GM19395 (cell line): ENCODE data around the gene KRTAP4-7.
"Not testable (repeated sequence)": the region's sequence is repeated elsewhere in the genome, so short reads cannot be mapped to it uniquely, and the experiment has no call there.

ENCODE experiments used
- ATAC-seq: cut with Tn5 transposase; IDR thresholded peaks from one replicate; pipeline ENCODE4 v1.9.1; 2021; ENCODE audit warnings: mild to moderate bottlenecking, moderate library complexity; ENCODE audit not compliant: unreplicated experiment

The KRTAP4-7 gene

DNA sequence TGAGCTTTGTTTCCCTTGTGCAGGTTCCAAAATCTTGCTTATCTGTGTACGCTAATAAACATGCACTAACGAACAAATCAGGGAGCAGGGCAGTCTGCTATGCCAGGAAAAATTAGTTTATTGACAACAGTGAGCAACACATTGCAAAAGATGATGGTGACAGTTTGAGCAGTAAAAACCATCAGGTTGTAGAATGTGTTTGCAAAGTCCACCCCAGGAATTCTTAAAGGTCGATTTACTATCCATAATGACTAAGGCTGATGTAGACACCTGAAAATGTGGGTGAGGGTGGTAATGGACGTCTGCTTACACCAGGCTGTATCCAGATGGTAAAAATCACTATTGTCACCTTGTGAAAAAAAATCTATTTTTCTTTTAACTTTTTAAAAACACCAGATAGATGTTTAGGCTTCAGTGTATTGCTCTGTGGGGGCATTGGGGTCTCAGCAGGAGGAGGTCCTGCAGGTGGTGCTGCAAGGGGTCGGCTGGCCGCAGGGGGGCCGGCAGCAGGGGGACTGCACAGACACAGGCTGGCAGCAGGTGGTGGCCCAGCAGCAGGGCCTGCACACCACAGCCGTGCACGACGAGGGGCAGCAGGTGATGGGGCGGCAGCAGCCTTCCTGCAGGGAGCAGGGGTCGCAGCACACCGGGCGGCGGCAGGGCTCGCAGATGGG is 18.8 kb upstream of the KRTAP4-7 start:
- not testable (repeated sequence) for ATAC-seq

DNA sequence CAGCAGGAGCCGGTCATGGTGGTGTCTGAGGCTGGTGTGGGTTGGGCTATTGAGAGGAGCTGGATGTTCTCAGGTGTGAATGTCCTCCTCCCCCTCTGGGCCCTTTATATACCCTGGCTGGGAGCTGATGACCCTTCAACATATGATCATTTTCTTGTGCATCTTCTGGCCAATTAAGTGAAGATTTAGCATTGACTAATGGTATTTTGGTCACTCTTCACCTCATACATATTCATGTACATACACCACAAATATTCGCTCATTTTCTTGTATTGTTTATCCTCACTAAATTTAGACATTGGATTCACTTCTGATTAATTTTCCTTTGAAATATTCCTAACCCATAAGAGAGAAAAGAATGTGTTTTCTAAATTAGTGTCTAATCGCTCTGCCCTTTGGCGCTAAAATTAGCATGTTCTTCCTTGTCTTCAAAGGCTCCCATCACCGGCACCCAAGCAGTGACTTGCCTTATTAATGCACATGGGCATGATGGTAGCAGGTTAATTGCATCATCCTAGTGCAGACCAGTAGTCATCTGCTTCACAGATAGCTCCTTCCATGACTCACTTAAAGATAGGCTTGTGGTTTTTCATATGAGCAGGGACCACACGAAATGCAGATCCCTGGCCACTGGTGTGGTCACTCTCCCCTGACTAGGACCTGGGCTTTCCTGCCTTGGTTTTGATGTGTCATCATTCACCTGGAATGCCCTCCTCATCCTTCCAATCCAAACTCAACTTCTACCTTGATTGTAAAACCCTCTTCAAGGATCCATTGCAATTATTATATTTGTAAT is 17.9 kb upstream of the KRTAP4-7 start, which contains the start of gene KRTAP2-4:
KRTAP2-4 (minus strand) TSS at position 51 of the 796 bp plus-strand sequence; CDS start at position 17, 34 bp downstream.
- ATAC-seq: no peak

- ATAC-seq: no peak
Measured at GRCh38 chr17:41067281-41067680, 16.7 kb upstream of the KRTAP4-7 start.

DNA sequence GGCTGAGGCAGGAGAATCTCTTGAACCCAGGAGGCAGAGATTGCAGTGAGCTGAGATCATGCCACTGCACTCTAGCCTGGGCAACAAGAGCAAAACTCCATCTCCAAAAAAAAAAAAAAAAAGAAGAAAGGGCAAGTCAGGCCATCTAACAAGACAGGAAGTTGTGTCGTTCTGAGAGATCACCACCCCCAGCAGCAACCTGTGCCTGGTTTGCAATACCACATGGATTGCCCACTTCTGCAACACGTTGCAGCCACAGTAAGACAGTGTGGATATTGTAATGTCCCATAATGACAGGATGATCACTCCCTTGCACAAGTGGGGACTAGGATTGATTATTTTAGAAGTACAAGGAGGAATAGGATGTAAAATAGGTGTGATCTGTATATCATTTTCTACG is 14.9 kb upstream of the KRTAP4-7 start:
- no peak for ATAC-seq

DNA sequence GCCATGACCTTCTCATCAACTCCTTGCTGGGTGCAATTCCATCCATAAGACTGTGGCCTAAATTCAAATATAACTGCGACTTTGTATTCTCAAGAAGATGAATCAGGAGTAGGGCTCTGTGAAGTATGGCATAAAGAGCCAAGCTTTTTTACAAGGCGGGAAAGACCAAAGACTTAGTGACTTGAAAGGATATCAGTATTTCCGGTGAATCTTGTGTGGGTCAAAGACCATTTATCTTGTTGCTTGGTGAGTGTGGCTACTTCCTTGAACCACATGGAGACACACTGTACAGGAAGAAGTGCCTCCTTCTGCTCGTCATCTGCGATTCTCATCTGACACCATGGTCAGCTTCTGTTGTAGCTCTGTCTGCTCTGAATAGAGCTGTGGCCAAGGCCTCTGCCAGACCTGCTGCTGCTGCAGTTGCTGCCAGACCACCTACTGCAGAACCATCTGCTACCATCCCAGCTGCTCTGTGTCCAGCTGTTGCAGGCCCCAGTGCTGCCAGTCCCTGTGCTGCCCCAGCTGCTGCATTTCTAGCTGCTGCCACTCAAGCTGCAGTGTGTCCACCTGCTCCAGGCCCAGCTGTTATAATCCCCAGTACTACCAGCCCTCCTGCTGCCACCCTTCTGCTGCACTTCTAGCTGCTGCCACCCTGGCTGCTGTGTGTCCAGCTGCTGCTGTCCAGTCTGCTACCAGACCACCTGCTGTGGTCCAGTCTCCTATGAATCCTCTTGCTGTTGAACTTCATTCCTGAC is 12.2 kb upstream of the KRTAP4-7 start:
- ATAC-seq: no peak

- no peak for ATAC-seq
Measured at GRCh38 chr17:41073676-41074075, 10.3 kb upstream of the KRTAP4-7 start.

DNA sequence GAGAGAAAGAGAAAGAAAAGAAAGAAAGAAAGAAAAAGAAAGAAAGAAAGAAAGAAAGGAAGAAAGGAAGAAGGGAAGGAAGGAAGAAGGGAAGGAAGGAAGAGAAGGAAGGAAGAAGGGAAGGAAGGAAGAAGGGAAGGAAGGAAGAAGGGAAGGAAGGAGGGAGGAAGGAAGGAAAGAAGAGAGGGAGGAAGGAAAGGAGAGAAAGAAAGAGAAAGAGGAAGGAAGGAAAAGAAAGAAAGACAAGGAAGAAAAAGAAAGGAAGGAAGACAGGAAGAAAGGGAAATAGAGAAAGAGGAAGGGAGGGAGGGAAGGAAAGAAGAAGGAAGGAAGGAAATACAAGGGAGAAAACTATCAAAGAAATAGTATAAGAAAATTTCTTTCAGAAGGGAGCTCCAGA is 7.2 kb upstream of the KRTAP4-7 start:
- no peak for ATAC-seq

DNA sequence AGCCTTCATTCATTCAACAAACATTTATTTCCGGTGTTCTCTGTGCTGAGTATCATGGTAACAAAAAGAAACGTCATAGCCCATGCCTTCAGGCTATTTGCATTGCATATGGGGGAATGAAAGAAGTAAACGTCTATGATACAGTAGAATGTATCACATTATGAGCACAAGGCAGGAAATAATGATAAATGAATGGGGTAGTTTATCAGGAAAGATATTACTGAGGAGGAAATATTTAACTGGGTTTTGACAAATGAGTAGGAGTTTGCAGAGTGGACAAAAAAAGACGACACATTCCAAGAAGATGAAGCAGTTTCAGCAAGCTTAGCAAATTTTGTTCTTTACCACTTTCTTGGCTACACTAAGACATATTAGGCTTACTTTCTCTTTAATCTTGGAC is 1.3 kb upstream of the KRTAP4-7 start:
- ATAC-seq: no peak

DNA sequence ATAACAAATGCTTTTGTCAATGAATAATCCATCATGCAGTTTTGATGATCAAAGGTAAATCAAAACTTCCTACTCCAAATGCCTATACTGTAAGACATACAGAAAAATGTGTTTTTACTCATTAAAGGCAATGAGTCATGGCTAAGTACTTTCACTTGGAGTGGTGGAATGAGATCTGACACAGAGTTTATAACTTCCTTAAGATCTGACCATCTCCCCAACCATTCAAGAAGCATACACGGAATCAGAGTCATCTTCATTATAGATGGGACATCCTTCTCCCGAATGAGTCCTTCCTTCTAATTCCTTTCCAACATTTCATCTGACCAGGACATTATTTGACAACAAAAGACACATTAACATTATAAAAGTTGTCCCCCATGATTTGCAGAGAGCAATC is 523 bp upstream of the KRTAP4-7 start:
- ATAC-seq: not testable (repeated sequence)

- not testable (repeated sequence) for ATAC-seq
Measured at GRCh38 chr17:41088760-41089352, 4.9 kb downstream of the KRTAP4-7 start.

DNA sequence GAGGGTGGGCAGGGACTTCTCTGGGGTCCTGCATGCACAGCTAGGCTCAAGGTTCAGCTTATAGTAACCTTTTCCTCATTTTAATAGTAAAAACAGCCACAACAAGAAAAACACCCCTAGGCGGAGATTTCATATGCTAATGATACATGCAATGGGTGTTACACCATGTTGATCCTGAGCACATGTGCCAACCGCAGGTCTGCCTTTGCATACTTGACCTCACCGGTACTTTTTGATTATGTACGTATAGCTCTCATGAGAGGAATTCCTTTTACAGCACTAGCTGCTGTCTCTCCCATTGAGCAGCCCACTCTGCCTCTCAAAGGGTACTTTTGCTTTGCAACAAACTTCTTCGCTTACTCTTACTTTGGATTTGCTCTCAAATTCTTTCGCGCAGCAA is 12.1 kb downstream of the KRTAP4-7 start:
- ATAC-seq: no peak

GRCh38 chr17:41098042-41098441 is 14.1 kb downstream of the KRTAP4-7 start, which contains the start of gene KRTAP4-8:
Gene KRTAP4-8, minus strand, starts transcription at chr17:41098142. Its CDS starts 58 bp downstream, at chr17:41098084.
- no peak for ATAC-seq

GRCh38 chr17:41098481-41098880 is 14.5 kb downstream of the KRTAP4-7 start:
- no peak for ATAC-seq

GRCh38 chr17:41099682-41100480 is 15.9 kb downstream of the KRTAP4-7 start:
- ATAC-seq: not testable (repeated sequence)

GRCh38 chr17:41101586-41102259 is 17.8 kb downstream of the KRTAP4-7 start, which contains the start of gene KRTAP4-16:
Gene KRTAP4-16, minus strand, starts transcription at chr17:41102209. Its CDS starts 0 bp downstream, at chr17:41102209.
- ATAC-seq: no peak

DNA sequence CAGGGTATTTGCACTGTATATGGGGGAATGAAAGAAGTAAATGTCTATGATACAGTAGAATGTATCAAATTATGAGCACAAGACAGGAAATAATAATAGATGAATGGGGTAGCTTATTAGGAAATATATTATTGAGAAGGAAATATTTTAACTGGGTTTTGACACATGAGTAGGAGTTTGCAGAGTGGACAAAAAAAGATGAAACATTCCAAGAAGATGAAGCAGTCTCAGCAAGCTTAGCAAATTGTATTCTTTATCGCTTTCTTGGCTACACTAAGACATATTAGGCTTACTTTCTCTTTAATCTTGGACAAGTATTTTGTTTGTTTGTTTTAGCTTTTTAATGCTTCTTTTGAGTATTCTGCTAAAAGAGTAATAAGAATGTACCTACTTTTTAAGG is 19.9 kb downstream of the KRTAP4-7 start:
- ATAC-seq: no peak

GRCh38 chr17:41104386-41105038 is 20.6 kb downstream of the KRTAP4-7 start:
- not testable (repeated sequence) for ATAC-seq

DNA sequence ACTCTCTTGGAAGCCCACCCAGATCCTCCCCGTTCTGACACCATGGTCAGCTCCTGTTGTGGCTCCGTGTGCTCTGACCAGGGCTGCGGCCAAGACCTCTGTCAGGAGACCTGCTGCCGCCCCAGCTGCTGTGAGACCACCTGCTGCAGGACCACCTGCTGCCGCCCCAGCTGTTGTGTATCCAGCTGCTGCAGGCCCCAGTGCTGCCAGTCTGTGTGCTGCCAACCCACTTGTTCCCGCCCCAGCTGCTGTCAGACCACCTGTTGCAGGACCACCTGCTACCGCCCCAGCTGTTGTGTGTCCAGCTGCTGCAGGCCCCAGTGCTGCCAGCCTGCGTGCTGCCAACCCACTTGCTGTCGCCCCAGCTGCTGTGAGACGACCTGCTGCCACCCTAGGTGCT is 21.4 kb downstream of the KRTAP4-7 start, which contains the start of gene KRTAP4-9:
KRTAP4-9 (plus strand) TSS at position 43 of the 400 bp plus-strand sequence; CDS start at position 43, 0 bp downstream.
- not testable (repeated sequence) for ATAC-seq
